Stimulated activated CD4-positive, alpha-beta T cell treated with anti-CD3 and anti-CD28 coated beads, Interleukin-1b, Interleukin-23, amount 100 ng/mL, for 48 hours (primary cell): ENCODE results near the gene KRT2.
A peak's percentile ranks its signal among the peaks of the same experiment; 100 is the strongest.

ENCODE experiments used
- DNase-seq: peaks from one replicate; pipeline ENCODE4 v3.0.0-alpha.2; 2020

KRT2 gene

DNA sequence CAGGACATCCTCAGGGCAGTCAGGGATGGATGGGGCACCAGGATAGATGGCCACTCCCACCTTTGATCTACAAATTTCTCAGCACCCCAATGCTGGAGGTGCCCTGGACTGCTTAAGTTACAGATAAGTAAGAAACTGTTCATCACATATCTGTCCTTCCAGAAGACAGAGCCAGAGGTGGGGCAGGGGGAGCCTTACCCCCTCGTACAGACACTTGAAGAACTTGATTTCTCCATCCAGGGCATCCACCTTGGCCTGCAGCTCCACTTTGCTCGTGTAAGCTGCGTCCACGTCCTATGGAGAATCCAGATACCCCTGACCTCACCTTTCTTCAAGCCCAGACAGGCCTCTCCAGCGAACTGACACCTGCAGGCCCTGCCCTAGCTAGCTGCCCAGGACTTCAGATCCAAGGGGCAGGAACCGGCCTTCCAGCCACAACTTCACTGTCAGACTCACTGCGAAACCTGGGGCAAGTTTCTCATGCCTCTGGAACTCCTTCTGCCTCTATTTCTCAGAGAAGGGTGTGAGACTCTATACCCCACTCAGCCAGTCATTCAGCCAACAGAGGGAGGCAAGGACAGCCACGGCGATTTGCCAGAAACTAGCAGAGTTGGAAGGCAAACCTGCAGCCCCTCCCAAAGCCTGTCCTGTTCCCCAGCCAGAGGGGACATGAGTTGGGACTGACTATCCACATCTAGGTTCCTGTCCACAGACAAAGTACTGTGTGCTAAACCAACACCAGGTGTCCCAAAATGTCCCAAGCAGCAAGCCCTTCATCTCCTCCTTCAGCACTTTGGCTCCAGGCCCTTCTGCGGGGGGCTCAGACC, 37.4 kb downstream of the KRT2 start:
- DNase-seq = no peak

DNA sequence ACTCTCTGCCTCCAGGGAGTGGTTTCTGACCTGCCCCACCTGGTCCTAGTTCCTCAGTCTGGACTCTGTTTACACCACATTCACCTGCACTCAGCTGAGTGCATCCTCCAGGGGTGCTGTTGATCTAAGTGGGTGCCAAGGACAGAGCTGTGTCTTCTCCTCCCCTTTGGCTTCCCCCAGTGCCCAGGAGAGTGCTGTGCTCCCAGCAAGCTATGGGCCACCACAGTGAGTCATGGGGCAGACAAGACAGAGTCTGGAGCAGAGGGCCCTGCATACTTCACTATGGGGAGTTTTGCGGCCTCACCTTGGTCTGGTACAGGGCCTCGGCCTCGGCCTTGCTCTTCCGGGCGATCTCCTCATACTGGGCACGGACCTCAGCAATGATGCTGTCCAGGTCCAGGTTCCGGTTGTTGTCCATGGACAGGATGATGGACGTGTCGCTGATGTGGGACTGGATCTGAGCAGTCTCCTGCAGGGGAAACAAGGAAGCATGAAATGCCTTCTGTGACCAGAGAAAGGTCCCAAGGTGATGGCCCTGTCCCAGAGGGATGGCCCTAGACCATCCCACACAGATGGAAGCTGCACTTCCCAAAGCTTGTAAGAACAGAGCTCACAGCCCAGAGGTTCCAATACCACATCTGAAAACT, 38.5 kb downstream of the KRT2 start:
- no peak for DNase-seq

DNA sequence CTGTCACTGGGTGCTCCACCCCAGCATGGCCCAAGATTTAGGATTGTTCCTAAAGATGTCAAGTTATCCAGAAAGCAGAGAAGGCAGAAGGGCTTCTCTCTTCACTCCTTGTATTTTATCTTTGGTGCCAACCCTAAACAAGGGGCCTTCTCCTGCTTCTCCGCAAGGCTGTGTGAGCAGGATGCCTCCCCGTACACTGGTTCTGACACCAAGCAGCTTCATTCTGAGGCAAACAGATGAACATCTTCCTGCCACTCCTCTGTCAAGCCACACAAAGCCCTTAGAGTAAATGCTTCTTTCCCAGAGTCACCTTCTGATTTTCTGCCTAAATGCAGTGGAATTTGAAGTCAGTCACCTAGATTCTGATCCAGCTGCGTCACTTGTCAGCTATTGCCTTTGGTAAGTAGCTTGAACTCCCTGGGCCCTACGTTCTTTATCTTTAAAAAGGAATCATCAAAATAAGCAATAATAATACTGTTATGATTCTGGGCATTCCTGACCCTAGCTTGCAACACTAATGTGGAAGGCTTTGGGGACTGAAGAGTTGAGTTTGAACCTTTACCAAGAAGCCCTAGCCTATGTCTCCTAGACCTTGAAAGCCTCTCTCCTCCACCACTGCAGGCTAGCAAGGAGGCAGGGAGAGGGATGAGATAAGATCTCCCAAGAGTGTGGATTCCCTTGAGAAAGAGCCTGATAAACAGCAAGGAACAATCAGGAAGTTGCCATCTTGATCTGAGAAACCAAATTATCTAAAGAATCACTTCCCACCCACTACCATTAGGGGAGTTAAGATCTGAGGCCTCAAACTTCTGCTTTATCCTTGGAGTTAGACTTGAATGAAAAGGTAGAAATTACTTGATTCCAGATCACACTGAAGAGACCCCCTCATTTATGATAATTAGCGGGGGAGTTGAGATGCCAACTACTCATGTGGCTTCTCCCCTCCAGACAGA, 39.3 kb downstream of the KRT2 start:
- no peak for DNase-seq

DNA sequence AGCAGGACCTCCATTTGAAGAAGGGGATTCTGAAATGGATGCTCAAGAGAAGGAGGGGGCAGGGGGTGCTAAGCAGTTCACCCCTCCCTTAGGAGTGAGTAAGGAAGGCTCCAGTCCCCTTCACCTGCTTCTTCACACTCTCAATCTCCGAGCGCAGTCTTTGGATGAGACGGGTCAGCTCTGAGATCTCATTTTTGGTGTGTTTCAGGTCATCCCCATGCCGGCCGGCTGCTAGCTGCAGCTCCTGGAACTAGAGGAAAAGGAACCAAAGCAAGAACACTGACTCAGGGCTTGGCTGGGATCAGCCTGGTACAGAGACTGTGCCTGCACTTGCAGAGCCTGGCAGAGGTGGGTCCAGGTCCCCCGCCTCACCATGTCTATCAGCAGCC, 40.9 kb downstream of the KRT2 start:
- no peak for DNase-seq

DNA sequence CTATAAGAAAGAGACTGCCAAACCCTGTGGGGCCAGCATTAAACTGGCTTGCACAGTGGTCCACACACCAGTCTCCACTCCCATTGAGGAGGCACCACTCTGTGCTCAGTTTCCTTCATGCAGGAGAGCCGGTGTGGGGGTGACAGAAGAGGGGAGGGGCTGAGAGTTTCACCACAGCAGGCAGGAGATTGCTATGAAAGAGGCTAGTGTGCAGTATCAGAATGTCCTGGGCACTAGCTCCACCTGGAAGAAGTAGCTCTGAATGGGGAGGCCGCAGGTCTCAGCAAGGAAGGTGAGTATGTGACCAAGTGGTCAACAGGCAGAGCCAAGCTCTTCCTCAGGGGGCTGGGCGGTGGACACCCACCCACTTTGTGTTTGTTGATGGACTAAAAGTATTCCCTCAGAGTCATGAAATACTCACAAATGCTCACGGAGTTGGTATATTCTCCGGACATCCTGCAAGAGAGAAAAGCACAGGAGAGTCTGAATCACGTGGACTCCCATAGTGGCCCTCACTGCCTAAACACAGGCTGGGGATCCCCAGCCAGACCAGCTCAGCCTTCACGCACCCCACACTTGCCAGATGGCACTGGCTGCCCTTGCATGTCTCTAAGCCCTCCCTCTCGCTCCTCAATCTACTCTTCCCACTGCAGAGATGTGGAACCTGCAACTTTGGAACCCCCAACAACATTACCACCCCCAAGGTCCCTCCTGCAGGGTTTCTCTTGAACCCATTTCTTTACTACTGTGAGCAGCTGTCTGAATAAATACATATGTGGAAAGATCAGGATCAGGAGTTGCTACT, 43.0 kb downstream of the KRT2 start:
- no peak for DNase-seq

DNA sequence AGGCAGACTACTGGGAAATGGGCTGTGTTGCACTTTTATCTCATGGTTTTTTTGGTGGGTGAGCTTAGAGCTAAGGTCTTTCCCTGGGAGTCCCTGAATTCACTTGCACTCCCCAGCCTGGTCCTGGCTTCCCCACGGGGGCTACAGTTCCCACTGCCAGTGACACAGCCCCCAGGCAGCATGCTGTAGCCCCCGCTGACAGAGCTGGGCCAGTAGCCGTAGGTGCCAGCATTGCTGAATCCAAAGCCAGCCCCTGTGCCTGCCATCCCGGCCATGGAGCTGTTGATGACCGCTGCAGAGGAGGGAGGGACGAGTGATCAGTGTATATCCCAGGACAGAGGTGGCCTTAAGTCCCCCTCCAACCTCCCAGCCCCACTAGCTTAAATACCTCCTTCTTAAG, 43.9 kb downstream of the KRT2 start:
- no peak for DNase-seq

DNA sequence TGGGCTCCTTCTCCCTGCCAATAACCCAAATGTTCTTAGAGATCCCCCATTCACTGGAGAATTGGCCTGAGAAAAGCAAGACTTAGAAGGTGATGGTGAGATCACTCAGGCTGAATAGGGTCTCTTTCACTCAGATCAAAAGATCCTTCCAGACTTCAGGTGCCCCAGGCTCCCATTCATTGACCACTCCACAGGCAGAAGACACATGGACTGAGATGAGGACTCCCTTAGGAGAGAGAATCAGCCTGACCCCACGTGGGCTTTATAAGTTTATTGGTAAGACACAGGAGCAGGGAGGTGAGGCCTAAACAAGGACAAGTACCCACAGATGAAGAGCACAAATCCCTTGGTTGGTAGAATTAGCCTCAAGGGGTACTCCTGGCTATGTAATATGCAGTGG, 44.7 kb downstream of the KRT2 start:
- no peak for DNase-seq

DNA sequence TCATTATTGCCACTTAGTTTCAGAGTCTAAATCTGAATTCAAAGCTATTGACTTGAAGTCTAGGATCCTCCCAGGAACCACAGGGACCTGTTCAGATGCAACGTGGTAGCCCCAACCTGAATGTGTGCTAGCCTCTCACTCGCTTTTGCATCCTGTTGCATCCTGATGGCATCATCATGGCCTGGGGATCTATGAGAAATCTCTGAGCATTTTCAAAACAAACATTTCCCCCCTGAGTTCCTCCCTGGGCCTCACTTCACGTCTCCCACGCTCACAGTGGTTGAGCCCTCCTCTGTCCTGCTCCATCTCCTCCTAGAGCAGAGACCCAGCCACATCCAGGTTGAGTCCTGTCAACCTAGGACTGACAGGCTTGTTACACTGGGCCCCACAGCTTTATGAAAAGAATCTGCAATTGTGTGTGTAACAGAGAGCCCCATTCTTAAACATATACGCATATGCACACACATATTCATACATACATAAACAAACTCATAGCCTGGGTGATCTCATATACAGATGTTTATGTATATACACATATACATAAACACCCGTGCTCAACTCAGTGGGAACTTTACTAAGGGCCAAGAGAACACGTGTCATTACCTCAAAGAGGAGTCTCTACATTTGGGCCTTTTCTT, 45.3 kb downstream of the KRT2 start:
- DNase-seq = no peak

DNA sequence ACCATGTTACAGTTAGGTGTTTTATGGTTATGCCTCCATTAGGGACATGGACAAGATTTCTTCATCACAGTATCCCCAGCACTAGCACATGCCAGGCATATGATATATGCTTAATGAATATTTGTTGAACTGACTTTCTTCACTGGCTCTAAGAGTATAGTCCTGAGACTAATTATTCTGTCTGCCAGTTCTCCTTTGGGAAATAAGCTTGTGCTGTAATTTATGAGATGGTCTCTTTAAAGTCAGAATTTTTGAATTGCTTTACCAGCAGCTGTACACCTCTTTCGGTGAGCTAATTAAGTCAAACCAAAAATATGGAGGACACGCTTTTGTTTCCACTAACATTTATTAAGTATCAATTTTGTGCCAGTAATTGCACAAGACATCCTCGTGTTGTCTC, 45.9 kb downstream of the KRT2 start:
- DNase-seq = no peak

DNA sequence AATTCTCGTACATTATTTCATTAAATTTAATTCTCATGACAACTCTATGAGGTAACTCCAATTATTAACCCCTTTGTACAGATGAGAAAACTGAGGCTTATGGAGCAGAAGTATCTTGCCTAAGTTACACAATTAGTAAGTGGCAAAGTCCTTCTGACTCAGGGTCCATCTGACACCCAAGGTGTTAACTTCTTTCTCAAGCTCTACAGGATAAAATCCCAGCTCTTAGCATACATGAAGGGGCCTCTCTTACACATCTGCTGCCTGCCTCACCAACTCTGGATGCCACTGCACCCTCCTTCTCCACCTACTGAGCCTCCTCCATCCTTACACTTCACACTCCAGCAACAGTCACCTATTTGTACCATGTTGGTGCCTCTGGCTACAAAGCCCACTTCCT, 46.5 kb downstream of the KRT2 start:
- no peak for DNase-seq

DNA sequence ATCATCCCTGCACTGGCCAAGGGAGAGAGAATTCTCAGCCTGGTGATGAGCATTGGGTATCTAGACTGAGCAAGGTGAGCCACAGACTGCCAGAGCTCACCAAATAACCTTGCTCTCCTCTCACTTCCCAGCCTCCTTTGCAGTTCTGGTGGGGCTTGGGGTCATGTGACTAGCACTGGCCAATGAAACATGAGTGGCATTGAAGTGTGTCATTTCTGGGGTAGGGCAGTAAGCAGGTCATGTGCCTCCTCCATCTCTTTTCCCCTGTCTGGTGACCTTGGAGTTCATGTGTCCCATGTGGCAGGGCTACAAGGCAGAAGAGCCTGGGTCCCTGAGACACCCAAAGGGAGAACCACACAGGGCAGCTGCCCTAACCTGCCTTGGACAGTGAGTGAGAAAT, 47.2 kb downstream of the KRT2 start:
- DNase-seq = peak; percentile 14

DNA sequence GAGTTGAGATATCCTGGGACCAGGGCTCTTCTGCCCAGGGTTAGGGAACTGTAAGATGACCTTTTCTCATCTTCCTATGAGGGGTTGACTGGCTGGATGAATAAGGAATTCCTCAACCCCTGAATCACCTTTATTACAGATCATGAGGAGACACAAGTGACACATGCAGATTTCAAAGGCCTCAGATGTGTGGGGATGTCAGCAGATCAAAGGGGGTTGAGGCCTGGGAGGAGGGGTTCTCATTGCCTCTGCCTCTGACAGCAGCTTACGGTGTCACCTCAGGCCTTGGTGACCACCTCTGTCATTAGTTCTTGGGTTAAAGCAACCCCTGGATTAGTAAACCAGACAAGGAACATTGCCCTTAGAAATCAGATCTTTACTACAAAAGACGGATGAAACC, 48.7 kb downstream of the KRT2 start:
- DNase-seq = peak; percentile 37

DNA sequence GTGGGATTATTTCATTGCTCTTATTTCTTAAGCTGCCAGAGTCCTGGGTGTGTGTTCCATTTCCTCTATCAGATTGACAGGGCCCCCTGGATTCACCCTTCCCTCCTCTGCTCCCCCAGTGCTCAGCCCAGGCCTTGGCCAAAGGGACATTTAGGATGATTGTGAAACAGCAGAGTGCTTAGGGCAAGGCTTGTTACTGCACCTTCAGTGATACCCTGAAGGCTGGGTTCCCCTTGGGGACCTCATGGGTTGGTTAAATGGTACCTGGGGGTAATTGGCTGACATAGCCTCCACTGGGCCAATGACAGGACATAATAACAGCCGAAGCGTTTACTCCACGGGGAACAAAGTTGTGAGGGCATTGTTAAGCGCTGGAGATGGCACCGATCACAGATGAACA, 49.5 kb downstream of the KRT2 start:
- DNase-seq = no peak

DNA sequence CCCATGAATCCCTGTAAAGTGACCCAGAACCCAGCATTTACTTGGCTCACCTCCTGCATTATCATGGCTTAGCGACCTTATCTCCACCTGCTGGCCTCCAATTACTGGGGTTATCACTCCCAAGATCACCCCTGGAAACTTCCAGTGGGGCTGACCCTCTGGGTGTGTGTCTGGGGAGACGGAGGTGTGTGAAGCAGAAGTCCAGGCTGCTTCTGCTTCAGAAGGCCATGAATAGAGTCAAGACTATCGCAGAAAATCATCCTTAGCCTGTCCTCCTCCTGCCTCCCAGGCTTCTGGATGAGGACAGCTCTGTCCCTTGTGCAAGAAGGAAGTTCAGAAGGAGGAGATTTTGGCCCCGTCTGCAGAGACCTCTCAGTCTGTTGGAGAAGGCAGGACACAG, 50.3 kb downstream of the KRT2 start:
- DNase-seq = no peak

DNA sequence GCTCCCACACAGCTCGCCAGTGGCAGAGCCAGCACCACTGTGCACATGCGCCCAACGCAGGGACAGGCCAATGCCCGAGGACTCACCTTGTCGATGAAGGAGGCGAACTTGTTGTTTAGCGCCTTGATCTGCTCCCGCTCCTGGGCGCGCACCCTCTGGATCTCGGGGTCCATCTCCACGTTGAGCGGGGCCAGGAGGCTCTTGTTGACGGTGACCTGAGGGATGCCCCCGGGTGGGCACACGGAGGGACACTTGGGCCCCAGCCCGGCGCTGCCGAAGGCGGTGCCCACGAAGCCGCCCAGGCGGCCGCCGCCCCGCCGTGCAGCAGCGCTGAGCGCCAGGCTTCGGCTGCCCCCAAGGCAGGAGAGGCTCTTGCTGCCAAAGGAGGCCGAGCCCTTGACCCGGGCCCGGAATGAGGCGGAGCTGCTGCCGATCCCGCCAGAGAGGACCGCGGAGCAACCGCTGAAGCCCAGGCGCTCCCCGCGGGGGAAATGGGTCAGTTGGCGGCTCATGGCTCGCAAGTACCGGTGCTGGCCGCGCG, 51.0 kb downstream of the KRT2 start, which contains the start of gene KRT72:
Gene KRT72 (minus strand): TSS at position 523 of the 541 bp plus-strand sequence. CDS start 11 bp downstream, at position 512.
- DNase-seq = no peak

DNA sequence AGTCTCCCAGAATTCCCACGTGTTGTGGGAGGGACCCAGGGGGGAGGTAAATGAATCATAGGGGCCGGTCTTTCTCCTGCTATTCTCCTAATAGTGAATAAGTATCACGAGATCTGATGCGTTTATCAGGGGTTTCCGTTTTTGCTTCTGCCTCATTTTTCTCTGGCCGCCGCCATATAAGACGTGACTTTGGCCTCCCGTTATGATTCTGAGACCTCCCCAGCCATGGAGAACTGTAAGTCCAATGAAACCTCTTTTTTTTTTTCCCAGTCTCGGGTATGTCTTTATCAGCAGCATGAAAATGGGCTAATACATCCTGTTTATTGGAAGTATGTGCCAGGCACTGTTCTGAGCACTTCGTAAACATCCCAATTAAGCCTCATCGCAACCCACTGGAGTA, 51.5 kb downstream of the KRT2 start:
- no peak for DNase-seq

DNA sequence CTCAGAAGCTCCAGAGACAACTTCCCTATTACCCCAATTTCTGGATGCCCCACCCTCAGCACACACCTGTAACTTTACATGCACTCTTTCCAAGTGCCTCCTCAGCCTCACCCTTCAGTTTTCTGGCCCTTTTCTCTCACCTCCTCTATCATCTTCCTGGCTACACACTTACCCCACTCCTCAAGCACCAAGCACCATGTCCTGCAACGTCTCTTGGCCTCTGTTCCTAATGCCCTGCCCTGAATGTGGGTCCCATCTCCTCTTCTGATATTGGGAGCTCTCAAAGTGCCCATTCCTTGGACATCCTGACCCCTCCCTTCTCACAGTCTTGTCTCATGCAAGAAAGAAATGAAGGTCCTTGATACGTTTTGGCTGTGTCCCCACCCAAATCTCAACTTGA, 51.9 kb downstream of the KRT2 start:
- no peak for DNase-seq

DNA sequence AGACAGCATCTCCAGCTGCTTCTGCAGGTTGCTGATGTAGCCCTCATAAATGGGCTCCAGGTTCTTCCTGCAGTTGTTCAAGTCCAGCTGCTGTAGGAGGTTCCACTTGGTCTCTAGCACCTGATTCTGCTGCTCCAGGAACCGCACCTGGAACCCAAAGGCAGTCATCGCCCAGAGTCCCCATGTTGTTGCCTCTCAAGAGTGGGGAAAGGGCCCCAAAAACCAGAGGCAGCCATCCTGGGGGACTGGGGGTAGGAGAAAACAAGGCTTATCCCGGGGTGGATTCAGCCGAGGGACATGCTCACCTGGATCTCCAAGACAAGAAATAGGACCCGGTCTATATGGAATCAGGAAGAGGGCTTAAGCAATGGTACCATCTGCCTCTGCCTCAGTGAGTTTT, 53.0 kb downstream of the KRT2 start:
- DNase-seq = no peak
